Eye (tissue), 1 donor: ENCODE data around the gene WNT8B.

Source experiments
- DNase-seq: peaks from one replicate; pipeline ENCODE4 v3.0.0-alpha.2; 2015

WNT8B gene

DNA sequence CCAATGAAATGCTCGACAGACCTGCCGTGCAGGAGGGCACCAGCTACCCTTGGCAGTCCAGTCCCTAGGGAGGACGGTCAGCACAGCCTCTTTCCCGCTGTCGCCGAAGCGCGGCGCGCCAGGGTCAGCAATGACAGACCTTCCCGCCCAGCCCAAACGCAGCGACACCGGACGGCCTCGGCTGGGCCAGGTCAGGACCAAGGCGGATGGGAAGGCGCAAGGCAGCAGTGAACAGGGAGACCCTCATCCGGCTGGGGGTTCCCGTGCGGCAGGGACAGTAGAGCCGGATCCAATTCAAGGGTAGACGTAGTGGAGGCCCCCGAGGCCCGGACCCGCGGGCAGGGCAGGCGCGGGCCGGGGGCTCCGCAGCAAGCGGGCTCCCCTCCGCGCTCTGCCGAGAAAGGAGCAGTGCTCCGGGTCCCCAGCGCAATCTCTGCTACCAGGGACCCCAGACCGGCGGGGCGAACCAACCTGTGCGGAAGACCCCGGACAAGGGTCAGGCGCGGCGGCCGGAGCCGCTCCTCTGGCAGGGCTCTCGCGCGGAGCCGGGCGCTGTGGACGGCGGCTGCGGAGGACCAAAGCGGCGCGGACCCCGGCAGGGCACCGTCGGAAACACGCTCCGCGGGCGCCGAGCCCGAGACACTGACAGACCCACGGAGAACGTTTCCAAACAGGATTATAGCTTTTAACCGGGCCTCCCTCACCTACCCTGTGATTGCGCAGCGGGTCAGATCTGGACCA lies 56.7 kb downstream of the WNT8B start, which contains the start of gene SEC31B:
TSS of gene SEC31B (minus strand) at position 551 of the 741 bp plus-strand sequence. CDS start 2,909 bp downstream, outside the sequence.
- peak; percentile 83 for DNase-seq

DNA sequence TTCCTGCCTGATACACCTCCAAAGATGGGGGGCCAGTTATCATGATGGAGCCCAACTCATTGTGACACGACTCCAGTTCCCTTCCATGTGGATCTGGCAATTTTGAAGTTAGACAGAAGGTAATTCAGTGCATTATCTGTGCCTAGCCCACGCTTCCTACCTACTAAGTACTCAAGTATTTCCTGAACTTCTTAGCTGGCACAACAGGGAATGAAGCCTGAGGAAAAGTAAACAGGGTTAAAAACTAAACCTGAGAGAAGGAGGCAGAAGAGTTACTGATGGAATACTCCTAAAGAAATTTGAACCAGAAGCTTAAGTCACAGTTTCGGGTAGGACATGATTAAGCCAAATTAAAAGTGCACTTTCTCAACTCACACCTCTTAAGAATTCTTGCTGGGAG lies 58.0 kb downstream of the WNT8B start:
- no peak for DNase-seq

GRCh38 chr10:100522107-100522801 lies 59.4 kb downstream of the WNT8B start:
- DNase-seq, result no peak

DNA sequence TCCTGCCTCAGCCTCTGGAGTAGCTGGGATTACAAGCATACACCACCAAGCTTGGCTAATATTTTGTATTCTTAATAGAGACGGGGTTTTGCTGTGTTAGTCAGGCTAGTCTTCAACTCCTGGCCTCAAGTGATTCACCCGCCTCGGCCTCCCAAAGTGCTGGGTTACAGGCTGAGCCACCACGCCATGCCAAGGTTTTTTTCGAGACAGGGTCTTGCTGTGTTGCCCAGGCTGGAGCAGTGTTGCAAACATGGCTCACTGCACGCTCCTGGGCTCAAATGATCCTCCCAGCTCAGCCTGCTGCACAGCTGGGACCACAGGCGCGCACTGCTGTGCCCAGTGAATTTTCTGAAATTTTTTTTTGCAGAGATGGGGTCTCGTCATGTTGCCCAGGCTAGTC lies 60.1 kb downstream of the WNT8B start:
- no peak for DNase-seq

DNA sequence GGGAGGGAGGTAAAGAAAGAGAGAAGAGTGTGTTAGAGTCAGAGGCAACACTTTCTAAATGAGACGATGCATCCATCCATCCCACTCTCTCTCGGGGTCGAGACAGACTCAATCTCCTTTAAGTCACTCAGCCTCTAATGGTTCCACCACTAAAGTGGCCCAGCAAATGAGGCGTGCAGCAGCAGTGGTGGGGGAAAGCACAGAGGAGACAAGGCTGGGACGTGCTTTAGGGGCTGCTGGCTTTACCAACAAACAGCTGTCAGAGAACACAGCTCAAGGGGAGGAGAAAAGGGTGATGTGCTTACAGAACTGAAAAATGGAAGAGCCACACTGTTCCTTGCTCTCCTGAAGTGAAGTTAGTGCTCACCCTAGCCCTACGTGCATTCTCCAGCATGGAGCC lies 61.4 kb downstream of the WNT8B start:
- DNase-seq, result peak; percentile 64

- no peak for DNase-seq
Observed at GRCh38 chr10:100524638-100525037, 61.8 kb downstream of the WNT8B start.

GRCh38 chr10:100528123-100528886 lies 65.5 kb downstream of the WNT8B start:
- no peak for DNase-seq

DNA sequence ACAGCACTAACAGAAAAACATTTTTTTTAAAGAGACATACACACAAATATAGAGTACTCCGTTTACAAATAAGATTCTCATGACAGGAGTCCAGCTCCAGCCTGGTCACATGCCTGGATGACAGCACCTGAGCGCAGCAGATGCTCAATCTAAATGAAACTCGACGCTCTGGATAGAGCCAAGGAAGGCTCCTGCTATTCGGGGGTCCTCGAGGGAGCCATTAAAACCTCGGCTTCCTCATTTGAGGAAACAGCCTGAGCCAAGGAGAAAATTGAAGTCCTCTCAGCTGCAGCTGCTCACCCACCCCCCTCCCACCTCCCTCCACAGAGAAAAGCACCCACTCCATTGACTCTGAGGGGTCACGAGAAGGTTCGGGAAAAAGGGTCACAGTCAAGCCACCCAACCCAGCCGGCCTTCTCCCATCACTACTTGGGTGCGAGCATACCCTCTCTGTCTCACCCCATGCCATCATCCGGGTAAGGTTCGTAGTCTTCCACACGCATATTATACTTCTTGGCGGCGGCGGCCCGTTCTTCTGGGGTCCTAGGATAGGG lies 66.2 kb downstream of the WNT8B start:
- DNase-seq, result peak; percentile 66

DNA sequence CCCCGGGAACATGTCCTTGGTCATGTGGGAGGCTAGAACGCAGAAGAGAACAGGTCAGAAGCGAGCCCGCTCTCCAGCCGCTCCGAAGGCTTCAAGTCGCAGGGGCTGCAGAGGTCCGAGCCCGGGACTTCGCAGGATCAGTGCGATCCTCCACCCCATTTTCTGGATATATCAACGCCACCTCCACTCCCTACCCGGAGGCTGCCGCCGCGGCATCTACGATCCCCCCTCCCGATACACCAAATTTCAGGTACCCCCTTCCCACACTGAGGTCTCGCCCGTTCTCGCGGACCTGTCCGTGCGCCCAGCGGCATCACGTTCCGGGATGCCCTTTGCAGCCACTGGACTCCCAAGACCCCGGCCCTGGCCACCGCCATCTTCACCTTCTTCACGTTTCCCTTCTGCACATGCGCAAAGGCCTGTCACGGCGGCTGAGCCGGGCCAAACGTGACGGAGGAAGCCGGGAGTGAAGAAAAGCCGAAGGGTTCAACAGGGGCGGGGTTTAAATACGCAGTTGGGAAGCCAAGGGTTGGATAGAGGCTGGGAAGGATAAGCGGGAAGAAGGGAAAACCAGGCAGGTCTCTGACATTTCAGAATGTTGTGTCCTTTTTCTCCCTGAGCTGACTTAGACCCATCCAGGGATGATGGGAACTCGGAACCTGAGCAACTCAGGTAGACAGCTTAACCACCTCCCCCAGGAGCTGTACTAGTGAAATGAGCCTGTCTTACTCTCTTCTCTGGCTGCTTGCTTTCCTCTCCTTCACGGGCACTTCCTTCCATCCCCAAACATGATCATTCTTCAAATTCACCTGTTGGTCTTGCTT lies 66.9 kb downstream of the WNT8B start, which contains the start of gene NDUFB8:
TSS of gene NDUFB8 (minus strand) at position 397 of the 824 bp plus-strand sequence. CDS start at position 377, 20 bp downstream.
- DNase-seq, result peak; percentile 97

DNA sequence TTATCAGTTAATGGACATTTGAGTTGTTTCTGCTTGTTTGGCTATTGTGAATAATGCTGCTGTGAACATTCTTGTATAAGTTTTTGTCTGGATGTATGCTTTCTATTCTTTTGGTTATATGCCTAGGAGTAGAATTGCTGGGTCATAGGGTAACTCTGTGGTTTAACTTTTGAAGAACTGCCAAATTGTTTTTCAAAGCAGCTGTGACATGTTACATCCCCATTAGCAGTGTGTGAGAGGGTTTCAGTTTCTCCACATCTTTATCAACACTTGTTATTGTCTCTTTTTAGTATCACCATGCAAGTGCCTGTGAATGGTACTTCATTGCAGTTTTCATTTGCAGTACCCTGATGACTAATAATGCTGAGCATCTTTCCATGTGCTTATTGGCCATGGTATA lies 69.0 kb downstream of the WNT8B start:
- DNase-seq, result no peak
